Measurements from ENCODE around the gene MEGF11.

- TF ChIP-seq CTCF (IDR thresholded peaks at IDR 0.05) (no peak), POLR2A (IDR thresholded peaks at IDR 0.05) (no peak)
These were observed 351.2 kb downstream of the MEGF11 start for GRCh38 chr15:65902373-65902772.
